Lung (tissue), 12 donors: ENCODE data around the gene NFIB. TPM values are rescaled to one million over a fixed set of nuclear protein-coding genes. Genes with fewer than 3 reads are reported as not detected.

Experiments used
- ATAC-seq: fragments of 200-7000 bp; cut with Tn5 transposase; one replicate; pipeline ENCODE4 v1.9.1; 2020; ENCODE audit warnings: moderate number of reproducible peaks; ENCODE audit not compliant: insufficient read depth, low FRiP score
- DNase-seq, 3 donors: peaks; one replicate each; pipeline ENCODE4 v3.0.0-alpha.2; 2013 to 2017
- H3K27ac ChIP-seq, 2 donors: one replicate each; pipeline ENCODE4 v1.5.1; 2013; ENCODE audit warnings: mild to moderate bottlenecking in 2 of 2, moderate library complexity in 2 of 2, control low read depth in 1 of 2, inconsistent platforms in 1 of 2, low read depth in 1 of 2, low read length in 1 of 2
- H3K27me3 ChIP-seq, 3 donors: one replicate each; pipeline ENCODE4 v1.5.1; 2013; ENCODE audit warnings: low read length in 2 of 3; ENCODE audit not compliant: control insufficient read depth in 3 of 3, insufficient read depth in 3 of 3
- H3K36me3 ChIP-seq, 4 donors: one replicate each; pipeline ENCODE4 v1.5.1; 2013; ENCODE audit warnings: low read length in 4 of 4, mild to moderate bottlenecking in 1 of 4, moderate library complexity in 1 of 4; ENCODE audit not compliant: control insufficient read depth in 4 of 4, insufficient read depth in 4 of 4
- H3K4me1 ChIP-seq, 5 donors: one replicate each; pipeline ENCODE4 v1.5.1; 2013; ENCODE audit warnings: low read length in 5 of 5, mild to moderate bottlenecking in 2 of 5, moderate library complexity in 1 of 5; ENCODE audit not compliant: control insufficient read depth in 5 of 5, insufficient read depth in 5 of 5
- H3K4me3 ChIP-seq: one replicate; pipeline ENCODE4 v1.5.1; 2013; ENCODE audit warnings: mild to moderate bottlenecking, control low read depth, moderate library complexity
- H3K9ac ChIP-seq, 2 donors: one replicate each; pipeline ENCODE4 v1.5.1; 2013; ENCODE audit warnings: low read length in 2 of 2, control low read depth in 1 of 2; ENCODE audit not compliant: insufficient read depth in 1 of 2
- H3K9me3 ChIP-seq, 4 donors: one replicate each; pipeline ENCODE4 v1.5.1; 2013; ENCODE audit warnings: low read length in 3 of 4, mild to moderate bottlenecking in 1 of 4, moderate library complexity in 1 of 4; ENCODE audit not compliant: control insufficient read depth in 4 of 4, insufficient read depth in 3 of 4
- CTCF ChIP-seq: IDR thresholded peaks from 2 replicates; pipeline ENCODE4 v1.5.1; 2012; ENCODE audit warnings: mild to moderate bottlenecking; ENCODE audit errors: control extremely low read depth, extremely low read depth
- WGBS, 2 donors: extraction: QIAGEN DNeasy Blood & Tissue Kit; methylation state at CpG; one replicate each; pipeline ENCODE4 v1.1.7; 2013; 5-methylcytosine and 5-hydroxymethylcytosine counted together
- polyA plus RNA-seq, 2 donors: library from polyadenylated mRNA; stranded (reverse); fragments of 200-250 nt; gene quantifications; one replicate each; pipeline ENCODE4 v1.2.1, GENCODE V29; 2013
- total RNA-seq, 2 donors: library from RNA; depleted of rRNA in 1 of 2; stranded (reverse); fragments of >200 nt in 1 of 2; gene quantifications; one replicate each; pipeline ENCODE4 v1.2.1, GENCODE V29; 2014 to 2021
- donor health status: control.
- donor health status: control.
- donor health status: Bipolar disorder and iron deficiency.
- donor health status: healthy.
- donor health status: DM: yes; HTN: yes; CAD: no.

The NFIB gene
- total and polyA plus RNA-seq, 4 donors: 7.3 to 189 (median 51.0) TPM

- Histone ChIP-seq H3K36me3 (peaks cover 0 to 17% (median 1%) of the 10 kb centered on the region in 4 donors), H3K27ac (no peak overlapping the region), H3K9ac (no peak overlapping the region), H3K9me3 (peaks cover 0 to 2% (median 0%) of the 10 kb centered on the region in 4 donors), H3K27me3 (no peaks in the 10 kb centered on the region), H3K4me1 (peaks cover 2 to 32% (median 14%) of the 10 kb centered on the region in 5 donors), H3K4me3 (no peak overlapping the region)
- no peak for TF ChIP-seq CTCF
- ATAC-seq: no peak
- 68 to 73% methylated on average over 5 of the region's 5 CpGs for WGBS, 2 donors
- no peak for DNase-seq
Measured at GRCh38 chr9:14231196-14231990, 82.5 kb downstream of the NFIB start.

DNA sequence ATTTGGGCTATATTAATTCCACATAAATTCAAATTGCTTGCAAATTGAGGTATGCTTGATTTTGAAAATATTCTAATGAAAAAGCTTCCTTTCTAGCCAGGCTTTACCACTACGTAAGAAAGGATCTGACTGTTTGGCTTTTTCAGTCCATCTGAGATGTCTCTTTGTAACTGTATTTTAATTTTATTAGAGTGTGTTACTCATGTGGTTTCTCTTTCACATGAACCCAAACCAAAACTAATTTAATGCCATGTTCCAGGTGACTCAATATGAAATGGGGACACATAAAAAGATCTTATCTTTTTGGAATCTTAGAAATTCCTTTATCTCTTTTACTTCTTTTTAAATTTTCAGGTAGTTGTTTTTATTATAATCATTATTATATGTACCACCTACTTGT is 85.3 kb downstream of the NFIB start:
- H3K27me3 ChIP-seq: no peaks in the 10 kb centered on the region
- peaks cover 0 to 21% (median 5%) of the 10 kb centered on the region in 4 donors for H3K36me3 ChIP-seq
- peaks cover 0 to 2% (median 0%) of the 10 kb centered on the region in 4 donors for H3K9me3 ChIP-seq
- no peak overlapping the region for H3K9ac ChIP-seq
- ATAC-seq: no peak
- peaks cover 0 to 14% (median 3%) of the 10 kb centered on the region in 5 donors for H3K4me1 ChIP-seq
- H3K27ac ChIP-seq: no peak overlapping the region
- DNase-seq: no peak
- no peak overlapping the region for H3K4me3 ChIP-seq
- TF ChIP-seq CTCF: no peak
- 91 to 94% methylated on average over 1 of the region's 1 CpG for WGBS, 2 donors

GRCh38 chr9:14226855-14227532 is 86.9 kb downstream of the NFIB start:
- H3K9ac ChIP-seq: no peak overlapping the region
- no peak overlapping the region for H3K4me3 ChIP-seq
- DNase-seq (no peak), ATAC-seq (no peak)
- H3K4me1 ChIP-seq: peaks cover 0 to 17% (median 7%) of the 10 kb centered on the region in 5 donors
- no peak for TF ChIP-seq CTCF
- peaks cover 0 to 2% (median 0%) of the 10 kb centered on the region in 4 donors for H3K9me3 ChIP-seq
- 88 to 93% methylated on average over 11 of the region's 11 CpGs for WGBS, 2 donors
- H3K36me3 ChIP-seq: peaks cover 0 to 14% (median 5%) of the 10 kb centered on the region in 4 donors
- H3K27ac ChIP-seq: no peak overlapping the region
- H3K27me3 ChIP-seq: no peaks in the 10 kb centered on the region
